H54 (cell line): ENCODE results near the gene RABGGTB.
"Not testable (repeated sequence)": the region's sequence is repeated elsewhere in the genome, so short reads cannot be mapped to it uniquely, and the experiment has no call there.

ENCODE experiments used
- DNase-seq: peaks from one replicate; pipeline ENCODE4 v3.0.0; 2011; ENCODE audit warnings: low spot score, mixed read lengths; ENCODE audit not compliant: insufficient read length
- FAIRE-seq: peaks from 3 replicates; lab custom pipeline; 2011; peaks lifted over from hg19 to GRCh38; lab: Jason Lieb, UNC
- POLR2A ChIP-seq: IDR thresholded peaks from 2 replicates; pipeline ENCODE4 v1.6.1; 2011; ENCODE audit warnings: low read depth, mild to moderate bottlenecking, low read length

The RABGGTB gene

GRCh38 chr1:75785983-75786853 lies at the start of gene RABGGTB:
Gene RABGGTB (plus strand): TSS chr1:75786256. CDS start chr1:75786272, 16 bp downstream.
- FAIRE-seq (peak; percentile 92), DNase-seq (peak; percentile 77)
- peak; percentile 95 for TF ChIP-seq POLR2A

GRCh38 chr1:75742047-75742625 lies 43.9 kb upstream of the RABGGTB start:
- no peak for TF ChIP-seq POLR2A
- FAIRE-seq: no peak
- no peak for DNase-seq

- DNase-seq (no peak), FAIRE-seq (no peak)
Measured at GRCh38 chr1:75745276-75745675, 40.8 kb upstream of the RABGGTB start.

GRCh38 chr1:75757210-75757609 lies 28.8 kb upstream of the RABGGTB start:
- FAIRE-seq, DNase-seq: not testable (repeated sequence)

More at GRCh38 chr1:75745276-75745675, 40.8 kb upstream of the RABGGTB start:
- no peak for TF ChIP-seq POLR2A

GRCh38 chr1:75758543-75758942 lies 27.5 kb upstream of the RABGGTB start:
- FAIRE-seq, DNase-seq: not testable (repeated sequence)

GRCh38 chr1:75764057-75764655 lies 21.9 kb upstream of the RABGGTB start:
- no peak for TF ChIP-seq POLR2A
- DNase-seq (no peak), FAIRE-seq (no peak)

GRCh38 chr1:75765697-75766355 lies 20.2 kb upstream of the RABGGTB start:
- DNase-seq (peak; percentile 15), FAIRE-seq (peak; percentile 96)
- TF ChIP-seq POLR2A: no peak

GRCh38 chr1:75768016-75768415 lies 18.0 kb upstream of the RABGGTB start:
- DNase-seq (no peak), FAIRE-seq (no peak)
- TF ChIP-seq POLR2A: no peak

- no peak for TF ChIP-seq POLR2A
- no peak for DNase-seq
- no peak for FAIRE-seq
Measured at GRCh38 chr1:75770761-75771160, 15.3 kb upstream of the RABGGTB start.

GRCh38 chr1:75771978-75772377 lies 14.1 kb upstream of the RABGGTB start:
- DNase-seq (no peak), FAIRE-seq (no peak)
- TF ChIP-seq POLR2A: no peak

GRCh38 chr1:75777812-75778211 lies 8.2 kb upstream of the RABGGTB start:
- not testable (repeated sequence) for FAIRE-seq, DNase-seq

GRCh38 chr1:75778694-75779093 lies 7.4 kb upstream of the RABGGTB start:
- DNase-seq, FAIRE-seq: not testable (repeated sequence)

GRCh38 chr1:75780183-75780582 lies 5.9 kb upstream of the RABGGTB start:
- not testable (repeated sequence) for FAIRE-seq, DNase-seq

GRCh38 chr1:75783920-75784319 lies 2.1 kb upstream of the RABGGTB start:
- not testable (repeated sequence) for DNase-seq, FAIRE-seq
